ENCODE measurements around the gene PPP3CA.

PPP3CA gene

DNA sequence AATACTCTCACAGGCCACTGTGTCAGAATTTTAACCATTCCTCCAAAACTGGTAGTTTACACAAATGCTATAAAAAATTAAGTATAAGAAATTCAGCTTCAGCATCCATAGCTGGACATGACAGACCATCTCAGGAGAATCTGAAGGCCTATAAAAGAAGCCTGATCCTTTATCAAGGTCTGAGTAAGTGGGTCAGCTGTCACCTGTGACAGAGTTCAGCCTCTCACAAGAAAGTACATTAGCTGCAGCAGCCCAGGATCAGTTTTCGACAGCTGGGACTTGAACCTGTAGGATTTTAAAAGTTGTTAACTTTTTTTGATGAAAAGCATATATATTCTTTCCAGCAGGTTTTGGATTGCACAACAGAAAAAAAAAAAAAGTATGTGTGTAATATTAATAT is 60.7 kb downstream of the PPP3CA start:
- DNase-seq = no peak

DNA sequence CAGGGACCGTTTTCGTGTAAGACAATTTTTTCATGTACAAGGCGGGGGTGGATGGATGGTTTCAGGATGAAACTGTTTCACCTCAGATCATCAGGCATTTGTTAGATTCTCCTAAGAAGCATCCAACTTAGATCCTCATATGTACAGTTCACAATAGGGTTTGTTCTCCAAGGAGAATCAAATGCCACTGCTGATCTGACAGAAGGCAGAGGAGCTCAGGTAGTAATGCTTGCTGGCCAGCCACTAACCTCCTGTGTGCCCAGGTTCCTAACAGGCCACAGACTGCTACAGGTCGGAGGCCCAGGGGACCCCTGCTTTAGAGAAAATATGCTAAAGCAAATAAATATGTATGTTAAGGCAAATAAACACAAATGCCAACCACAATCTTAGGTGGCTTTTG is 61.3 kb downstream of the PPP3CA start:
- no peak for DNase-seq

DNA sequence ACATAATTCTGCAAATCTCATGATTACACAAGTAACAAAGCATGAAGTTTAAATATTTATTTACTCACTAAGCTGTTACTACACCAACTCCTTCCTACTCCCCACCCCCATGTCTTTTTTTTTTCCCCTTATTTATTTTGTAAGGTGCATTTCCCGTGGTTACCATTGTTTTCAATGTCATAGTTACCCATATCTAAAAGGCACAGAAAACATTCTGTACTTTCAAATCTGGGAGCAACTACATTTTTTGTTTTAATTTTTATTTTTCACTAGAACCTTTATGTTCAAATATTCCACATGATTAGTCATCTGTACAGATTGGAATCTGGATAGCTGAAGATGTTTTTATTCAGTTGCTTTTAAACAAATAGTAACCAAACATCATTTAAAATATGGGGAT is 62.8 kb downstream of the PPP3CA start:
- DNase-seq = peak in 1 of 2 donors; percentile 26

DNA sequence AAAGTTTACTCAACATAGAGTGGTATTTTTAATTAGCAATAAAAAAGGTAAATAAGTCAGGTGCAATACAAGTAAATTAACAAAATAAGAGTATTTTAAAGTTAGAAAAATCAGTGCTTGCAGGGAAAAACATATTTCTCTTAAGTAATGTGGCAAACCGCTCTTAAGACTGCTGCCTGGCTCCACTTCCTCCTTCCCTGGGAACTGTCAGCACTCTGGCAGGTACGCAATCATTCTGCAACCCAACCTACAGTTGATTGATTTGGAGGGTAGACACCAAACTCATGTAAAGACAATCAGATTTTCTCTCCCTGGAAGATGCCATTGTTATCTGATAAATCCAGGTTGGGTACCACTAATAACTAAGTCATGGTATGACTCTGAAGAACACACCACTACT is 63.9 kb downstream of the PPP3CA start:
- DNase-seq = no peak

DNA sequence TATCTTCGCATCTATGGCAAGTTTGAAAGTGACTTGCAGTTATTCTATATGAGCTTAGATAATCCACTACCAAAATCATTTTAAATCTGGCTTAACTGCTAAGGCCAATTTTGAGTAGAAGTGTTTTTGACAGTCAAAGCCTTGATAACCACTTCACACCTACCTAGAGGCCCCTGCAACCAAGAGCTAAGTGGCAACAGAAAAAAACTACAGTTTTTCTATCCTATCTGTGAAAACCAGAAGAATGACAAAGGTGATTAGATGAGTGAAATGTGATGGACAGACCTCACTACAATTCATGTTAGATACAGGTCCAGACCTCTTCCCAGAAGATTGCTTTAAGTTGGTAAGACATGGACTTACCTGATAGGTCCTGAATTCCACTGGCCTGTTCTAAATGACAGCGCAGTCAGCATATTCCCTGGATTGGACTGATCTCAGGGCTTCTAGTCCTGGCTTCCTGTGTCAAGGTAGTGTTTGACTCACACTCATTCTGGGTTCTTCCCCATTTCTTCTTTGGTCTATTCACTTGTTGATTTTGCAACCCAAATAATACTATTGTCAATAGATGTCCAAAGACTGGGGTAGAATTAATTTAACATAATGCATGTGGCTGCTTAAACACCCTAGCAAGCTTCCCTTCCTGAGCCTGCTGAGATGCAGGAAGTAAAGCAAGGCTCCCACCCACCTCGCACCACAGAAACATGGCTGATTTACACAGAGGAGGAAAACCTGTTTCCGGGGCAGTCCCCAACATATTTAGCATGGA is 65.1 kb downstream of the PPP3CA start:
- peak in 1 of 2 donors; percentile 30 for DNase-seq

DNA sequence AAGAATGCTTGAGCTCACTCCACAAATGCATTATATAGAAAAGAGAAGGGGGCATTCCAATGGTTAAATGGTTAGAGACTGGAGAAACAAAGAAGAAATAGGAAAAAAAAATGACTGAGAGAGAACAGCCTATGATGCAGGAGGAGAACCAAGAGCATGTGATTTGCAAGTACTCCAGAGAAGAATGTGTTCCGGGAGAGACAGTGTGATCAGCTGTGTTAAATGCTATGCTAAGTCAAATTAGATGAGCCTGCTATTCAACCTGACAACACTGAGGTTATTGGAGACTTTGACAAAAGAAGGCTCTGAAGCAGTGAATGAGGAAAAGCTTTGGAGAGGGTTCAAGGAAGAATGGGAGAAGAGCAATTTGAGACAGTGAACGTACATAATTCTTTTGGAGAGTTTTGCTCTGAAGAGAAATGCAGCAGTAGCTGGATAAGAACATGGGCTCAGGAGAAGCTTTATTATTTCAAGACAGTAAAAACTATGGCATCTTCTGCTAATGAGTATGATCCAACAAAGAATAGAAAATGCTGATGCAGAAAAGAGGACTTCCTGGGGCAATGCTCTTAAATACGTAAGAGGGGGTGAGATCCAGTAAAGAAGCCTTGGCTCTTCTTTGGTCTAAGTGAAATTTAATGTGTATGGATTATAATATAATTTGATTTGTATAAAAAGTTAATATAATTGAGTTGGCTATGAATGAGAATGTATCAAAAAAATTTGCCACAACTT is 66.3 kb downstream of the PPP3CA start:
- no peak for DNase-seq

DNA sequence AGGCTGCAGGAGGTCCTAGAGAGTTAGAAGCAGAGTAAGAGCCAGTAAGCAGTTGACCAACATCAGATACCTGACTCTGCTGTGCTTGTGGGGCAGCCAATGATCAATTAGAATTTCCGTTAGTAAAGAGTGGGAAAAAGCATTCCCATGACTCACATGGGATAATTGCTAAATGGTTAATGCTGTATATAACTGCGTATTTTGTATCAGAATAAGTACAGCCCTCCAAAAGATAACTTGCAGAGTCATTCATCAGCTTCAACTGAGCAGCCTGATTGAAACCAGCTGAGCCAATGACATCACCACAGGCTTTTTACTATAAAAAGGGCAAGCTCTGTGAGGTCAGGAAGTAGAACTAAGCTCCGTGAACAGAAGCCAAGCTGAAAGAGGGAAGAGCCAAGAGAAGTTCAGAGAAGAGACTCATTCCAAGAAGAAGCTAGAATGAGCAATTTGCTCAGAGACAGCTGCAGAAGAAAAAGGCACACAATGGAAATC is 67.9 kb downstream of the PPP3CA start:
- DNase-seq = peak; percentile 18 to 32

DNA sequence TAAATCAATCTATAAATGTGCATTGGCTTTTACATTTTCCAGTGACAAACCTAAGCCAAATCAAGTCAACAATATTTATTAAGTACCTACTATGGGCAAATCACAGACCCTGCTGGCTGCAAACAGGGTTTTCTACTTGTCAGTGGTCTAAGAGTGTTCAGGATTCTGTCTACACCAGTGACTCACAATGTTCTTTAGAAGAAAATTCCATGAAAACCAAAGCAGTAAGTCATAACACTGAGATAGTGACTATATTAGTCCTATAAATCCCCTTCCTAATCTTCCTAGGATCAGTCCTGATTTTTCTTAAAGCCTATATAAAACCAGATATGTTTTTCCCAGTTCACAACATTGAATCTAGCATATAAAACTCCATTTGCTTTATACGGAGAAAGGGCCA is 69.7 kb downstream of the PPP3CA start:
- no peak for DNase-seq

DNA sequence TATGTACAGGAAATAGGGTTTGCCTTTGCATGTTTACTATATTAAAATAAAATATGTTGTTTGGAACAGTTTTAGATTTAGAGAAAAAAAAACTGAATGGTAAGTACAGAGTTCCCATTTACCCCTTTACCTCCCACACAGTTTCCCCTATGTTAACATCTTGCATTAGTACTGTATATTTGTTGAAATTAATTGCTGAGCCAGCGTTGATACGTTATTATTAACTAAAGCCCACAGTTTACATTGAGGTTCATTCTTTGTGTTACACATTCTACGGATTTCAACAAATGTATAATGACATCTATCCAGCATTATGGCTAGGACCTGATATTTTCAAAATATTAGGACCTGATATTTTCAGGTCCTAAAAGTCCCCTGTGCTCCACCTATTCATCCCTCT is 70.7 kb downstream of the PPP3CA start:
- DNase-seq = no peak

DNA sequence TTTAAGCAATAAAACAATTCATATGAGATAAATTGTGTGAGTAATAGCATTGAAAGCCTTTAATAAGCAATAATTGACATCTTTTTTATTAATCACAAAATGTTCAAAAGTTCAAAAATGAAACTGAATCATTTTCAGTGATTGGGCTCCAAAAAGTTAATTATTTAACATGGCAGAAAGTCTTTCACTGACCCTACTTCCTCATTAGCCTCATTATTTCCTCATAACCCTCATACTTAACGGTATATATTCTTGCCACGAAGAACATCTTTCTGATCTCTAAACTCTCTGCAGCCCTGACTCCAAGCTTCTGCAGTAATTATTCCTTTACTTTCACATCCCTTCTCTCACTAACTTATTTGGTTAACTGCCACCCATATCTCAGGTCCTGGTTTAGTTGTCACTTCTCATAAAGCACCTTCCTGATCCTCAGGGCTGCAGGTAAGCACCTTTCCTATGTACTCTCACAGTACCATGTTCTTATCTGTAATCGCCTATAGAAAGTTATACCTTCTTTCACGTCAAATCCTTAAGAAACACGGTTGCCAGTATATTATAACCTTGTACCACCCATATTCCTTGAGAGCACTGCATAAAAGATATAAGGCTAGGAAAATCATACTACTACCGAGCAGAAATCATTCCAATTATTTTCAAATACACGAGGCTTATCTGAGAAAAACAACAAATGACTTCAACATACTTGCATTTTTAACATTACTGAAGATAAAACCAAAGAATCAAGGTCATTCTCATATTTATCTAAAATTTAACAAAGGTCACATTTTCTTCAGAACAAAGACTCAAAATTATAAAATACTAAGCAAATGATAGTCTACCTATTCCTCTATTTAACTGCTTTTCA is 72.2 kb downstream of the PPP3CA start:
- DNase-seq = no peak

DNA sequence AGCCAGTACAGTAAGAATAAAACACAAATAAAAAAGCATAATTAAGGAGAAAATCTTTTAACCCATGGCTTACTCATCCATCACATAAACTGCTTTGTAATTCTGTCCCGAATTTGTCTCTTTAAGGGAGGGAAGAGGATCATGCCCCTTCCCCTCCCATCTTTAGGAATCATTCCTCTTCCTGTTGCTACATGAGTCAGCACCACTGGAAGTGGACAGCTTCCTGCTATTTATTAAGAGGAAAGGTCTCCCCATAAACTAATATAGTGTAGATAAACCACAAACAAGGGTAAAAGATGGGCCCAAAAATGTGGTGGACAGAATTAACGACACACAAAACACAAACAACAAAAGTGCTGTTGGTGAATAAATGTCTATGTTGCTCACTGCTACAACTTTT is 75.8 kb downstream of the PPP3CA start:
- DNase-seq = no peak

DNA sequence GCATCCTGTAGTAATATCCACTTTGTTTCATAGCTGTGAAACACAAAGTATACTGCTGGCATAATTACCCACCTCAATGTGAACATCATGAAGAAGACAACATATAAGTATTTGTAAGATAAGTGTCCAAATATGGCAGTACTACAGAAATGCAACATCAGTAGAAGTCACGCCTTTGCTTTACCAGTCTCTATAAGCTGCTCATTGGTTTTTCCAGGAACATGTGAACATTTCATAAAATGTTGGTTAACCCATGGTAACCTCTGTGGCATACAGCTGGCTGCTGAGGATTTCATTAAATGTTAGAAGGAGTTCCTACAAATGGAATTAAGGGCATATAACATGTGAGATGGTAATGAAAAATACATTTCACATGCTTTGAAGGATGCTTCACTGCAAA is 77.6 kb downstream of the PPP3CA start:
- DNase-seq = no peak

DNA sequence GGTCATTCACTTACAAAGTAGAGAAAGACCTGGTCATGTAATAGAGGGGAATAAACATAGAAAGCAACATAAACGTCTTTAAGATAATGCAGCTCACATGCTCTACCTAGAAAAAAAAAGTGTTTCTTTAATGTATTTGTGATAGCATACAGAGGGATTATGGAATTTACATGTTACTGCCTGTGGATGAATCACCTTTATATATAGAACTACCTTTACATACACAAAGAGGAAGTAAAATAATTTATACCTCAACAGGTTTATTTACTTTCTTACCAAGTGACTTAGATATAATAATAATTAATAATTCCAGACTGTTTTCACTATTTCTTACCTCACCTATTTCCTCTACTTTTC is 81.5 kb downstream of the PPP3CA start:
- DNase-seq = no peak

DNA sequence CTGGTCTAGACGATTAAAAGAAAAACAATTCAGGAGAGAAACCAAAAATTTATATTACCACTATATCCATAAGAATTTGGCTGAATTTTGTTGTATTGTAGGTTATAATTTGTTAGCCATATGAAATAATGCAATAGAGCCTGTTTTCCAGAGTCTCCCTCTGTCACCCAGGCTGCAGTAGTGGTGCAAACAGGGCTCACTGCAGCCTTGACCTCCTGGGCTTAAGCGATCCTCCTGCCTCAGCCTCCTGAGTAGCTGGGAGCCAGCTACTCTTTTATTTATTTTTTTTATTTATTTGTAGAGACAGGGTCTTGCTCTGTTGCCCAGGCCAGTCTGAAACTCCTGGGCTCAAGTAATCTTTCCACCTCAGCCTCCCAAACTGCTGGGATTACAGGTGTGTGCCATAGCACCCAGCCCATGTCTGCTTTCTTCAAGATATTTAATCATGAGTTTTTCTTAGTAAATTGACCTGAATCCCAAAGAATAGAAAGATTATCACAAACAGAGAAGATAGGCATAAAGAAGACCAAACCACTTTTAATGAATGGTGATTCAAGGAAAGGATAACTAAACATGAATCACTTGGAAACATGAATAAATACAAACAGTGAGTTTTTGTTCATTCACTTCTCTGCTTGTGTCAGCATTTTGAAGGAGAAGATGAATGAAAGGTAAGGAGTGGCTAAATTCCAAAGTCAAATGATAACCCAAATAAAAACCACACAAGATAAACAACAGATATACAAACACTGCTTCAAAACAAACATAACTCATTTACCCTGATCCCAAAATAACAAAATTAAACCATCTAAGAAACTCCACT is 82.1 kb downstream of the PPP3CA start:
- no peak for DNase-seq

DNA sequence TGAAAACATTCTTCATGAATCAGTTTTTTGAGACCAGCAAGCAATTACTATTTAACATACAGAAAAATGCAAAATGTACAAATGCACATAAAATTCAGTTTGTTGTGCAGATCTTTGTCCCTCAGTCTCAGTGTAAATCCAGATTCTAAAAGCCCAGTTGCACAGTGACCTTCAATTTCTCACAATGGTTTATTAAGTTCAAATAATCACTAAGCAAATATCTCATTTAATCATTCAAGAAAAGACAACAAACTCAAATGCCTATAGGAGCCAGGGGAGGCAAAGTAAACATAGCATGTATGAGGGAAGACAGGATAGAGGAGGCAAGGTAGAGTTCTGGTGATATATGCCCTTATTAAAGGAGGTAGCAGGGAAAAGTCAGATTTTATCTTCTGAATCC is 82.8 kb downstream of the PPP3CA start:
- DNase-seq = no peak

DNA sequence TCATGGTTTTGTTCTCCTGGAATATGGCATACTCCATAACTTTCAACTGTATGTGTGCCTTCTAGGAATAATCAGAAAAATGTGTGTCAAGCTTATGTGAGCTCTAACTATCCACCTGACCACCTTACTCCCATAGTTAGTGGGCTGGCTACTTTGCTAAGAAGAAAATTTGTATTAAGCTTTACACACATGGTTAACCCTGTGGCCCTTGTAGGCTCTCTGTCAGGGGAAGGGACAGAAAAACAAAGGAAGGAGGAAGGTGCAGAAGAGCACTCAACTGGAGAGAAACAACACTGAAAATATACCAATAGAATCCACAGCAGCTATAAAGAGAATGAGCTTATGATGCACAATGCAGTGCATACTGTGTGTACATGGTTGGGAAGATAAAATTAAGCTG is 84.6 kb downstream of the PPP3CA start:
- no peak for DNase-seq

DNA sequence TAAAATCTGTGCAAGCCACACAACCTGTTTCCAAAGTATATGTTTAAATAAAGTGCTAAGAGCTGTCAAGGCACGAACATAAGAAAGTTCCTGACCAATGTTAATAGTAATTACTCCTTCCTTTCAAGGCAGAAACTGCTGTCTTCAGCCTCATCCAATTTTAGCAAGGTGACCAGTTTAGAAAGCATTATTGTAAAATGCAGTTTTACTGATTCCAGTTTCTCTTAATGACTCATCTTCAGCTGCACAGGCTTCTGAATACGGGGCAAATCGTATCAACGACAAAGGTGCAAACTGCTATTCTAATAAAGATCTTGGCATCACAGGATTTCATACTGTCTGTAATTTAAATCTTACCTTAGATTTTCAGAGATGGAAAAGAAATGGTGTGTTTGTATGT is 87.5 kb downstream of the PPP3CA start:
- DNase-seq = no peak

DNA sequence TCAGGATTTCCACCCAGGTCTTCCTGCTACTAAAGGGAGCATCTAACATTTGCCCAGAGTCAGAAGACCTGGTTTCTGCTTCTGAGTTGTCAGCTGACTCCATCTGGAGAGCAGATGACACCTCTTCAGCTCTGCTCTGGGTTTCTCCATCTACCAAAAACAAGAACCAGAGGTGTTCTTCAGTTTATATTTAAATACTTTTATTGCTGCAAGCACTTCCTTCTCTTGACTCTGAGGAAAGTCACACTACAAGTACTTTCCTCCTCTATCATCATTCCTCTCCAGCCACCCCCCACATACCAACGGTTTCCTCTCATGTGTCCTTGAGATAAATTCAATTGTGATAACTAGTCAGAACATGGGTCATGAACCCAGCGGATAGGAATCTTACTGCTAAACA is 88.4 kb downstream of the PPP3CA start:
- DNase-seq = no peak

DNA sequence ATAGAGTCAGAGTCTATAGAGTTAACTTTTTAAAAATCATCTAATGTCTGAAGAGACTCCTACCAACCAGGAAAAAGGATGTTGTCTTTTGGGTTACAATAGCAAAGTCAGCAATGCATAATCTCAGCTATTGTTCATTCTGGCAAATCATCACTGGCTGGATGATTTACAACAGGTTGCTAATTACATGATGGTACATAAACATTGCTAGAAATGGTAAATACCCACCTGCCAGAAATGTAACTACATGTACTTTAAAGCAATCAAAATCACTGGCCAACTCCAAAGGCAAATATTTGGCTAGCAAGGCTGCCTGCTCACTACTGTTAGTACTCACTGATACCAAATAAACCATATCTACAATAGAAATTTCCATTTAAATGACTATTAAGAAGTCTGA is 91.1 kb downstream of the PPP3CA start:
- no peak for DNase-seq

DNA sequence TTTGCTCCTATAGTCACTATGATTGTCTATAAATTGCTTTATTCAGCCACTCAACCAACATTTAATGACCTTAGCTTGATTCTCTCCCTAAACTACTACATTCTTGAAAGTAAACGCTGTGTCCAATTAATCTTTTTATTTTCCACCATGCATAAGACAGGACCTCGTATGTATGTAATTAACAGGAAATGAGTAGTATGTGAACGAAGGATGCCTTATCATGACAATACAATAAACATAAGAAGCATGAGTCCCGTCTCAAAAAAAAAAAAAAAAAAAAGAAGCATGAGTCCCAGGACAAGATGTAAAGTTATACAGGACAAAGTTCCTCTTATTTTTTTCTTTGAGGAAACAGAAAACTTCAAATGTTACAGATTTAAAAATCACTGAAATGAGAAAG is 92.5 kb downstream of the PPP3CA start:
- DNase-seq = no peak

DNA sequence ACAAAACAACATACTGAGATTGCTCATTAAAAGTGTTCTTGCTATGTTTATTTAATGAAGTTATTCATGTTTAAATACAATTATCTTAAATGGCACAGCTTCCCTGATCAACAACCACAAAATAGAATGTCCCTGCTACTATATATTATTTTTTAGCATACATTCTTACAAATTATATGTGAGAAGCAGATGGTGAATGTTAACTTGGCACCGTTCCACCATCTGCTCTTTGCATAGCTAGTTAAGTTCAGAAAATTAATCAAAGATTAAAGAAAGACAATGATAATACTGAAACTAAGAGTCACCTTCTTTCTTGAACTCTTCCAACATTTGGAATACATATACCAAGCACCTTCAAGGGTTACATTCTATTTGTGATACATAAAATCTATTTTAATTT is 94.2 kb downstream of the PPP3CA start:
- DNase-seq = no peak

DNA sequence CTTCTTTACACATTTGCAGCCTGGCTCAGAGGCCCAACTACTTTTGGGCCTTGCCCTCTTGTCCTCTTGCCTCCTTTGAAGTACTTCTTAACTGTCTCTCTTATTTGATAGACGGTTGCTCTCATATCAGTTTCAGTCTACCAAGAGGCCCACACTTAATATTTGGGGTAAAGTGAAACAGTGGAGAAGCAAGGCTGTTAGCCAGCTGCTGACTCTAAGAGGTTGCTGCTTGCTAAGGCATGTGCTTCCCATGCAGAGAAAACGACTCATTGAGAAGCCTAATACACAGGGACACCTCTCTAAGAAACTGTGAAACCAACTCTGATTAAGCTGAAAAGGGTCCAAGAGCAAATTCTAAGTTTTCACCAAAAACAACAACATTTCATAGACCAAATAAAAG is 94.6 kb downstream of the PPP3CA start:
- no peak for DNase-seq

DNA sequence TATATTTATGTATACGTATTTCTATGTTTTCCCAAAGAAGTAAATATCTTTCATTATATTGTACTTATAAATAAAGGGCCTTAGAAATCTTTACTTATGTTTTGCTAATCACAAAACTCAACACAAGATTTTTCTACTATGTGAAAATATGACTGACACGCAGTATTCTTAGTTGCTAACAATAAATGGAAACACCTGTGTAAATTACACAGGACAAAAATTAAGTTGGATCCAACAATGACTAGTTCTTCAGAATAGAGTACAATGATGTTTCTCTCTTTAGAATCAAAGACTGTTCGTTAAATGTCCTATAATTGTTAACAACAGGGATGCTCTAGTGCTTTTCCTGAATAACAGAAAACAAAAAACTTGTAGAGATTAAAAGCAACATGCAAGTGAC is 96.1 kb downstream of the PPP3CA start:
- DNase-seq = no peak
